Measurements from ENCODE around the gene AKR1E2.

The AKR1E2 gene

GRCh38 chr10:4824791-4825310 is 1.2 kb upstream of the AKR1E2 start:
- peaks cover 2% of the 10 kb centered on the region for H3K79me2 ChIP-seq (ENCODE audit: control insufficient read depth, insufficient read depth, low read length, poor library complexity)
- H3K36me3 ChIP-seq (ENCODE audit: control insufficient read depth in 1 of 2, insufficient read depth in 2 of 2, low read length in 2 of 2) = no peaks in the 10 kb centered on the region
- no peak overlapping the region for H3K14ac ChIP-seq (ENCODE audit: low read length)
- H3K4me3 ChIP-seq (ENCODE audit: low read depth, low read length) = no peak overlapping the region
- no peak for DNase-seq
- H2BK120ac ChIP-seq (ENCODE audit: insufficient read depth, low read length, poor library complexity) = no peak overlapping the region
- peaks cover 3% of the 10 kb centered on the region for H3K79me1 ChIP-seq (ENCODE audit: low read length)
- H2AK5ac ChIP-seq (ENCODE audit: low read length) = no peak overlapping the region
- H4K12ac ChIP-seq (ENCODE audit: low read depth, low read length) = no peak overlapping the region
- H3K4me2 ChIP-seq (ENCODE audit: low read length) = no peak overlapping the region
- H3K27me3 ChIP-seq (ENCODE audit: insufficient read depth, low read length) = peaks cover 8% of the 10 kb centered on the region
- no peak overlapping the region for H3K27ac ChIP-seq (ENCODE audit: low read depth, low read length)
- H3K23ac ChIP-seq (ENCODE audit: low read length) = no peak overlapping the region
- H3K18ac ChIP-seq (ENCODE audit: low read length) = no peak overlapping the region
- H3K4me1 ChIP-seq (ENCODE audit: control insufficient read depth in 1 of 2, insufficient read depth in 2 of 2, low read length in 2 of 2) = peaks cover 3 to 6% of the 10 kb centered on the region in 2 experiments
- no peak overlapping the region for H2BK12ac ChIP-seq (ENCODE audit: low read length)
- no peak overlapping the region for H4K91ac ChIP-seq (ENCODE audit: low read depth, low read length)
- no peak overlapping the region for H2BK5ac ChIP-seq (ENCODE audit: low read depth, low read length, poor library complexity)
- no peak overlapping the region for H4K8ac ChIP-seq (ENCODE audit: low read depth, low read length)
- WGBS (ENCODE audit: extremely low coverage, insufficient coverage, insufficient read length) = no CpG with 5 or more reads among the region's 5 CpGs
- H2AFZ ChIP-seq (ENCODE audit: insufficient read depth, low read length, poor library complexity) = no peak overlapping the region
- no peak overlapping the region for H3K9ac ChIP-seq (ENCODE audit: low read length)
- H3K4ac ChIP-seq (ENCODE audit: low read depth, low read length) = no peak overlapping the region
- peaks cover 8% of the 10 kb centered on the region for H3K9me3 ChIP-seq (ENCODE audit: insufficient read depth, low read depth, low read length)

GRCh38 chr10:4825456-4825867 is 545 bp upstream of the AKR1E2 start:
- Histone ChIP-seq H3K79me1 (ENCODE audit: low read length) (peaks cover 3% of the 10 kb centered on the region), H2AK5ac (ENCODE audit: low read length) (no peak overlapping the region), H3K18ac (ENCODE audit: low read length) (no peak overlapping the region), H3K4me1 (ENCODE audit: control insufficient read depth in 1 of 2, insufficient read depth in 2 of 2, low read length in 2 of 2) (peaks cover 3 to 6% of the 10 kb centered on the region in 2 experiments), H3K4me2 (ENCODE audit: low read length) (peak overlapping the region; percentile 75), H2BK120ac (ENCODE audit: insufficient read depth, low read length, poor library complexity) (no peak overlapping the region), H3K4ac (ENCODE audit: low read depth, low read length) (no peak overlapping the region), H2AFZ (ENCODE audit: insufficient read depth, low read length, poor library complexity) (no peak overlapping the region), H3K9ac (ENCODE audit: low read length) (no peak overlapping the region), H4K12ac (ENCODE audit: low read depth, low read length) (no peak overlapping the region), H4K8ac (ENCODE audit: low read depth, low read length) (no peak overlapping the region), H2BK5ac (ENCODE audit: low read depth, low read length, poor library complexity) (no peak overlapping the region), H3K79me2 (ENCODE audit: control insufficient read depth, insufficient read depth, low read length, poor library complexity) (peaks cover 2% of the 10 kb centered on the region), H3K36me3 (ENCODE audit: control insufficient read depth in 1 of 2, insufficient read depth in 2 of 2, low read length in 2 of 2) (no peaks in the 10 kb centered on the region), H3K27me3 (ENCODE audit: insufficient read depth, low read length) (peaks cover 8% of the 10 kb centered on the region), H3K27ac (ENCODE audit: low read depth, low read length) (no peak overlapping the region), H3K14ac (ENCODE audit: low read length) (no peak overlapping the region), H3K4me3 (ENCODE audit: low read depth, low read length) (no peak overlapping the region), H3K23ac (ENCODE audit: low read length) (no peak overlapping the region), H3K9me3 (ENCODE audit: insufficient read depth, low read depth, low read length) (peaks cover 8% of the 10 kb centered on the region), H2BK12ac (ENCODE audit: low read length) (no peak overlapping the region), H4K91ac (ENCODE audit: low read depth, low read length) (no peak overlapping the region)
- no peak for DNase-seq
- no CpG with 5 or more reads among the region's 16 CpGs for WGBS (ENCODE audit: extremely low coverage, insufficient coverage, insufficient read length)

- Histone ChIP-seq H2BK5ac (ENCODE audit: low read depth, low read length, poor library complexity) (no peak overlapping the region), H4K91ac (ENCODE audit: low read depth, low read length) (no peak overlapping the region), H3K18ac (ENCODE audit: low read length) (no peak overlapping the region), H3K36me3 (ENCODE audit: control insufficient read depth in 1 of 2, insufficient read depth in 2 of 2, low read length in 2 of 2) (no peaks in the 10 kb centered on the region), H2AFZ (ENCODE audit: insufficient read depth, low read length, poor library complexity) (peak overlapping the region; percentile 64), H3K14ac (ENCODE audit: low read length) (peak overlapping the region; percentile 11), H3K4me3 (ENCODE audit: low read depth, low read length) (peak overlapping the region; percentile 67), H2BK120ac (ENCODE audit: insufficient read depth, low read length, poor library complexity) (no peak overlapping the region), H2BK12ac (ENCODE audit: low read length) (no peak overlapping the region), H4K8ac (ENCODE audit: low read depth, low read length) (peak overlapping the region; percentile 32), H3K23ac (ENCODE audit: low read length) (no peak overlapping the region), H3K4me1 (ENCODE audit: control insufficient read depth in 1 of 2, insufficient read depth in 2 of 2, low read length in 2 of 2) (peaks cover 3 to 6% of the 10 kb centered on the region in 2 experiments), H2AK5ac (ENCODE audit: low read length) (no peak overlapping the region), H3K27me3 (ENCODE audit: insufficient read depth, low read length) (peaks cover 8% of the 10 kb centered on the region), H3K4me2 (ENCODE audit: low read length) (peak overlapping the region; percentile 75), H4K12ac (ENCODE audit: low read depth, low read length) (peak overlapping the region; percentile 58), H3K9ac (ENCODE audit: low read length) (no peak overlapping the region), H3K4ac (ENCODE audit: low read depth, low read length) (no peak overlapping the region), H3K27ac (ENCODE audit: low read depth, low read length) (no peak overlapping the region), H3K9me3 (ENCODE audit: insufficient read depth, low read depth, low read length) (peaks cover 8% of the 10 kb centered on the region), H3K79me1 (ENCODE audit: low read length) (peaks cover 3% of the 10 kb centered on the region), H3K79me2 (ENCODE audit: control insufficient read depth, insufficient read depth, low read length, poor library complexity) (peaks cover 2% of the 10 kb centered on the region)
- WGBS (ENCODE audit: extremely low coverage, insufficient coverage, insufficient read length) = no CpG with 5 or more reads among the region's 13 CpGs
- DNase-seq = no peak
Measured at GRCh38 chr10:4826792-4827324, 851 bp downstream of the AKR1E2 start.

- Histone ChIP-seq H4K91ac (ENCODE audit: low read depth, low read length) (no peak overlapping the region), H3K79me1 (ENCODE audit: low read length) (peaks cover 3% of the 10 kb centered on the region), H3K9ac (ENCODE audit: low read length) (no peak overlapping the region), H3K23ac (ENCODE audit: low read length) (no peak overlapping the region), H3K14ac (ENCODE audit: low read length) (no peak overlapping the region), H3K4me1 (ENCODE audit: control insufficient read depth in 1 of 2, insufficient read depth in 2 of 2, low read length in 2 of 2) (peaks cover 3 to 6% of the 10 kb centered on the region in 2 experiments), H2BK120ac (ENCODE audit: insufficient read depth, low read length, poor library complexity) (no peak overlapping the region), H2BK12ac (ENCODE audit: low read length) (no peak overlapping the region), H3K36me3 (ENCODE audit: control insufficient read depth in 1 of 2, insufficient read depth in 2 of 2, low read length in 2 of 2) (no peaks in the 10 kb centered on the region), H3K9me3 (ENCODE audit: insufficient read depth, low read depth, low read length) (peaks cover 8% of the 10 kb centered on the region), H3K27me3 (ENCODE audit: insufficient read depth, low read length) (peaks cover 8% of the 10 kb centered on the region), H3K4ac (ENCODE audit: low read depth, low read length) (no peak overlapping the region), H2AK5ac (ENCODE audit: low read length) (no peak overlapping the region), H4K12ac (ENCODE audit: low read depth, low read length) (no peak overlapping the region), H2AFZ (ENCODE audit: insufficient read depth, low read length, poor library complexity) (no peak overlapping the region), H4K8ac (ENCODE audit: low read depth, low read length) (no peak overlapping the region), H3K18ac (ENCODE audit: low read length) (no peak overlapping the region), H3K27ac (ENCODE audit: low read depth, low read length) (no peak overlapping the region), H3K4me2 (ENCODE audit: low read length) (no peak overlapping the region), H3K79me2 (ENCODE audit: control insufficient read depth, insufficient read depth, low read length, poor library complexity) (peaks cover 2% of the 10 kb centered on the region), H2BK5ac (ENCODE audit: low read depth, low read length, poor library complexity) (no peak overlapping the region), H3K4me3 (ENCODE audit: low read depth, low read length) (no peak overlapping the region)
- no CpG with 5 or more reads among the region's 8 CpGs for WGBS (ENCODE audit: extremely low coverage, insufficient coverage, insufficient read length)
- DNase-seq = no peak
Measured at GRCh38 chr10:4828005-4828404, 2.0 kb downstream of the AKR1E2 start.

All from trophoblast cell (in vitro differentiated cells and primary cell).